Activated naive CD4-positive, alpha-beta T cell treated with anti-CD3 and anti-CD28 coated beads, Interleukin-2, amount 10 ng/mL, durations not matched to agents 7 days and 5 days (primary cell): ENCODE data around the gene TIMM22.

Source experiments
- CTCF ChIA-PET: fragments of 350-600 bp; sonication (Branson Sonifier 250); formaldehyde crosslinking; loops from one replicate; lab custom pipeline; 2021; ENCODE audit warnings: antibody characterized with exemption; lab: Charles Lee
- DNase-seq: peaks from one replicate; pipeline ENCODE4 v3.0.0-alpha.2; 2020
- H3K27ac Mint-ChIP-seq: one replicate; pipeline ENCODE4 v1.8.0; 2021; ENCODE audit warnings: mild to moderate bottlenecking, moderate library complexity, mixed read lengths
- H3K27me3 Mint-ChIP-seq: one replicate; pipeline ENCODE4 v1.8.0; 2021; ENCODE audit warnings: mild to moderate bottlenecking, mixed read lengths
- H3K36me3 Mint-ChIP-seq: one replicate; pipeline ENCODE4 v1.8.0; 2021; ENCODE audit warnings: mixed read lengths
- H3K4me1 Mint-ChIP-seq: one replicate; pipeline ENCODE4 v1.8.0; 2021; ENCODE audit warnings: mixed read lengths
- H3K4me3 Mint-ChIP-seq: one replicate; pipeline ENCODE4 v1.8.0; 2021; ENCODE audit warnings: mild to moderate bottlenecking, moderate library complexity, mixed read lengths
- H3K9me3 Mint-ChIP-seq: one replicate; pipeline ENCODE4 v1.8.0; 2021; ENCODE audit warnings: mixed read lengths

Gene TIMM22

GRCh38 chr17:1011138-1011537 lies 14.2 kb downstream of the TIMM22 start:
- no peak for DNase-seq
- no peaks in the 10 kb centered on the region for H3K27me3 Mint-ChIP-seq
- no peak overlapping the region for H3K27ac Mint-ChIP-seq
- CTCF ChIA-PET = no interaction called here
- no peak overlapping the region for H3K4me3 Mint-ChIP-seq
- no peaks in the 10 kb centered on the region for H3K9me3 Mint-ChIP-seq
- H3K36me3 Mint-ChIP-seq = peaks cover 18% of the 10 kb centered on the region
- no peaks in the 10 kb centered on the region for H3K4me1 Mint-ChIP-seq

DNA sequence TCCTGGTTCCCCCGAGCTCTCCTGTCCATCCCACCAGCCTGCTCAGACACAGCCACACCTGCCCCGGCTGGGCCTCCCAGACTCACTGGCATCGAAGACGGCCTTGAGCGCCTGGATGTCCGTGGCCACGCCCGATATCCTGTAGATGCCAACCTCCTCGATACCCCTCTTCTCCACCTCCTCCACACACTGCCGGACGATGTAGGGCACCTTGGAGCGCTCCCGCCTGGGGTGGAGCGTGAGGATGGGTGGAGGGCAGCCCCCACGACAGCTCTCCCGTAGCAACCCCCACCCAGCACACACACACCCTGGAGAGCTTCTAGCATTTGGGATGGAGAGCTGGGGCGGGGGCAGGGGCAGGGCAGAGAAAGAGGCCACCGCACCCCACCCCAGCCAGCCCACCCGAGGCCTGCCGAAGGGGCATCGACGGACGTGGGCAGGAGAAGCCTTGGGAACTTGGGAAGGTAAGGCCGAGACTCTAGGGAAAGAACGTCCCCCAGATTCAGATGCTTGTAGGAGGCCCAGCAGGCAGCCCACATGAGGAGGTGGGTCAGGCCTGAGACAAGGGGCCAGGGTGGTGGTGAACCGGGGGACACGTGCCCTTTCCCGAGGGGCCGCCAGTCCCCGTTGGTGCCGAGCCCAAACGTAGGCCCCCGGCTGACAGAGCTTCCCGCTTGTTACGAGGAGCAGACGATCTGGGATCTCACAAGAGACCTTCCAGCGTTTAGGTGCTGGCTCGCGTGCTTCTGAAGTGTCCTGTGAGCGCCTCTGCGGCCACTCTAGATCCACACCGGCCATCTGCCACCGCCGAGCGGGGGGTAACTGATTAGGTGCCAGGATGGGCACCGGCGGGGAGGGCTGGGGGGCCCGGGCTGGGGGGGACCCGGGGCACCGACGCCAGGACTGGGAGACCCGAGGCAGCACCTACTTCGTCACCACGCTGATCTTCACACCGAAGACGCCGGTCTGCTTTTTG lies 15.1 kb downstream of the TIMM22 start:
- Mint-ChIP-seq H3K4me3 (no peak overlapping the region), H3K4me1 (no peaks in the 10 kb centered on the region), H3K9me3 (no peaks in the 10 kb centered on the region), H3K27ac (no peak overlapping the region), H3K27me3 (no peaks in the 10 kb centered on the region), H3K36me3 (peaks cover 18% of the 10 kb centered on the region)
- DNase-seq = no peak
- CTCF ChIA-PET = no interaction called here

DNA sequence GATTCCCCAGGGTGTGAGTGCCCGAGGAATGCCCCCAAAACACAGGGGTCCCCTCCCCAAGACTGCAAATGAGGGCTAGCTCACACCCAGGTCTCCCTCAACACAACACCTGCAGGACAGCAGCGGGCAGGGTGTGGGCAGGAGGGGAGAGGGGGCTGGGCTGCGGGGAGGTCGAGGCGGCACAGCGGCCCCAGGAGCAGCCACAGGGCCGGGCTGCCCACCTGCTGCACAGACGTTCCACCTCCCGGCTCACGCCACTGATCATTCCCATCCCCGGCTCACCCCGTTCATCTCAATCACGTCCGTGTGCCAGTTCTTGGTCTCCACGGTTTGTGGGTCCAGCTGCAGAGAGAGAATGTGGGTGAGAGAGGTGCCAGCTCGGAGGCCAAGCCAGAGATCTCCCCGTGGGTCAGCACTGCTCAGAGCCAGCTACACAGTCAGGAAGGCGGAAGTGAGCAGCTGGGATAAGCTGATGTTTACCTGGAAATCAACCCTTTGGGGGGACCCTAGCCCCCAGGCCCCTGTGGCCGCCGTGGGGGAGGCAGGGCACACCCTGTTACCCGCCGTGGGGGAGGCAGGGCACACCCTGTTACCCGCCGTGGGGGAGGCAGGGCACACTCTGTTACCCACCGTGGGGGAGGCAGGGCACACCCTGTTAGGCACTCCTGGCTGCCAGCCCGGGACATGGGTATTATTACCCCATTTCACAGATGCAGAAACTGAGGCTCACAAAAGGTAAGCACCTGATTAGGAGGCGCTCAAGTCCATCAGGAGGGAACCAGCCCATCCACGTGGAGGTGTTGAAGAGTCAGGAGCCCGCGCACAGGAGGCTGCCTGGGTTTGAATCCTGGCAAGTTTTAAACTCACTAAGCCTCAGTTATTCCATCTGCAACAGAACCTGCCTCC lies 16.1 kb downstream of the TIMM22 start:
- CTCF ChIA-PET = no interaction called here
- H3K4me3 Mint-ChIP-seq = no peak overlapping the region
- no peak for DNase-seq
- no peaks in the 10 kb centered on the region for H3K9me3 Mint-ChIP-seq
- peaks cover 14% of the 10 kb centered on the region for H3K36me3 Mint-ChIP-seq
- H3K27ac Mint-ChIP-seq = no peak overlapping the region
- no peaks in the 10 kb centered on the region for H3K4me1 Mint-ChIP-seq
- no peaks in the 10 kb centered on the region for H3K27me3 Mint-ChIP-seq

- DNase-seq = no peak
- no peak overlapping the region for H3K27ac Mint-ChIP-seq
- no peaks in the 10 kb centered on the region for H3K4me1 Mint-ChIP-seq
- no peaks in the 10 kb centered on the region for H3K9me3 Mint-ChIP-seq
- CTCF ChIA-PET = no interaction called here
- H3K27me3 Mint-ChIP-seq = no peaks in the 10 kb centered on the region
- H3K4me3 Mint-ChIP-seq = no peak overlapping the region
- peaks cover 12% of the 10 kb centered on the region for H3K36me3 Mint-ChIP-seq
Observed at GRCh38 chr17:1013729-1014090, 16.8 kb downstream of the TIMM22 start.

DNA sequence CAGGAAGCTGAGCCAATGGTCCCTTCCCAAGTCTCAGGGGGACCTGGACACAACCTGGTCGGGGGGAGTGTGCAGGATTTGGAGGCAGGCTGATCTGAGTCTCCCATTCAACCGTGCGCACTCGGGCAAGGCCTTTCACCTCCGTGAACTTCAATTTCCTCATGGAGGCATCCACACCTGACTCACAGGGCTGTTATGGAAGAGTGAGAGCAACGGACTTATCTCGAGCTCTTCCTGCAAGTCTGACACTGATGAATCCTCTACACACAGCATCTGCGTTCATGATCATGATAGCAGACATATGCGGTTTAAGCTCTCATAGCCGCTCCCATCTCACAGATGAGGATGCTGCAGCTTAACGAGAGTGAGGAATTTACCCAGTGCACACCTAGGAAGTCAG lies 21.6 kb downstream of the TIMM22 start:
- Mint-ChIP-seq H3K9me3 (no peaks in the 10 kb centered on the region), H3K27ac (no peak overlapping the region), H3K4me3 (no peak overlapping the region), H3K4me1 (no peaks in the 10 kb centered on the region), H3K36me3 (peaks cover 7% of the 10 kb centered on the region), H3K27me3 (no peaks in the 10 kb centered on the region)
- no peak for DNase-seq
- CTCF ChIA-PET = no interaction called here

- H3K4me1 Mint-ChIP-seq = no peaks in the 10 kb centered on the region
- no peak for DNase-seq
- no peak overlapping the region for H3K4me3 Mint-ChIP-seq
- CTCF ChIA-PET = no interaction called here
- H3K36me3 Mint-ChIP-seq = peaks cover 5% of the 10 kb centered on the region
- H3K27ac Mint-ChIP-seq = no peak overlapping the region
- no peaks in the 10 kb centered on the region for H3K27me3 Mint-ChIP-seq
- no peaks in the 10 kb centered on the region for H3K9me3 Mint-ChIP-seq
Observed at GRCh38 chr17:1019451-1019850, 22.5 kb downstream of the TIMM22 start.

- H3K4me1 Mint-ChIP-seq = no peaks in the 10 kb centered on the region
- no peaks in the 10 kb centered on the region for H3K27me3 Mint-ChIP-seq
- H3K4me3 Mint-ChIP-seq = no peak overlapping the region
- CTCF ChIA-PET = no interaction called here
- no peak for DNase-seq
- no peaks in the 10 kb centered on the region for H3K9me3 Mint-ChIP-seq
- peaks cover 5% of the 10 kb centered on the region for H3K36me3 Mint-ChIP-seq
- H3K27ac Mint-ChIP-seq = no peak overlapping the region
Observed at GRCh38 chr17:1021147-1021546, 24.2 kb downstream of the TIMM22 start.

DNA sequence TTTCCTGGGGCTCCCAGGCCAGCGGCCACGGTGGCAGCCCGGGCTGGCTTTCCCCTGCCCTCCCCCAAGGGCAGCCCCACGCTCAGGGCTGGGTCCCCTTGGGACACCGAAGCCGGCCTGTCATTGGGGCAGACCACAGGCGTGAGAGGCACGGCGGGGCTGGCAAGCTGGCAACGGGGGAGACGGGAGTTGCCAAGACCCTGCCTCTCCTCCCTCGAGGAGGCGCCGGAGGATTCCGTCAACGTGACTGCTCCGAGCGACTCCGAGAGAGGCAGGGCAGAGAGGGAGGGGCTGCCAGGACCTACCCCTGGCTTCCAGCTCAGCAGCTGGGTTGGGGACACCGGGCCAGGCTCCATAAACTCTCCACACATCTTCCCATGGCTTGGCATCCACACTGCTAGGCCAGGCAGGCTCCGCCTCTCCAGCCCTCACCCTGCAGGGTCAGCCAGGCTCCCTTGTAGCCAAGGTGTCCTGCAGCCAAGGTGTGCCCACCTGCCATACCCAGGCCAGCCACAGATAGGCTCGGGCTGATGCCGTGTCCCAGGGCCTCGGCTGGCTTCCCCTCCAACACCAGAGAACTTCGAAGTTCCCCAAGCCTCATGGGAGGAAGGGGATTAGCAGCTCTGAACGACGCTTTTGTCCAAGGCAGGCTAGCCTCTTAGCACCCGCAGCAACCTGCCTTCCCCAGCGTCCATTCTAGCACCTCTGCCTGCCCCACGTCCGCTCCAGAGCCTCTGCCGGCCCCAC lies 25.5 kb downstream of the TIMM22 start:
- no peak for DNase-seq
- Mint-ChIP-seq H3K4me1 (no peaks in the 10 kb centered on the region), H3K4me3 (no peak overlapping the region), H3K9me3 (no peaks in the 10 kb centered on the region), H3K27me3 (no peaks in the 10 kb centered on the region), H3K27ac (no peak overlapping the region), H3K36me3 (peaks cover 5% of the 10 kb centered on the region)
- CTCF ChIA-PET = no interaction called here

GRCh38 chr17:1024076-1024475 lies 27.1 kb downstream of the TIMM22 start:
- H3K4me3 Mint-ChIP-seq = no peak overlapping the region
- H3K9me3 Mint-ChIP-seq = no peaks in the 10 kb centered on the region
- DNase-seq = no peak
- CTCF ChIA-PET = no interaction called here
- no peaks in the 10 kb centered on the region for H3K27me3 Mint-ChIP-seq
- peaks cover 5% of the 10 kb centered on the region for H3K36me3 Mint-ChIP-seq
- no peak overlapping the region for H3K27ac Mint-ChIP-seq
- no peaks in the 10 kb centered on the region for H3K4me1 Mint-ChIP-seq

DNA sequence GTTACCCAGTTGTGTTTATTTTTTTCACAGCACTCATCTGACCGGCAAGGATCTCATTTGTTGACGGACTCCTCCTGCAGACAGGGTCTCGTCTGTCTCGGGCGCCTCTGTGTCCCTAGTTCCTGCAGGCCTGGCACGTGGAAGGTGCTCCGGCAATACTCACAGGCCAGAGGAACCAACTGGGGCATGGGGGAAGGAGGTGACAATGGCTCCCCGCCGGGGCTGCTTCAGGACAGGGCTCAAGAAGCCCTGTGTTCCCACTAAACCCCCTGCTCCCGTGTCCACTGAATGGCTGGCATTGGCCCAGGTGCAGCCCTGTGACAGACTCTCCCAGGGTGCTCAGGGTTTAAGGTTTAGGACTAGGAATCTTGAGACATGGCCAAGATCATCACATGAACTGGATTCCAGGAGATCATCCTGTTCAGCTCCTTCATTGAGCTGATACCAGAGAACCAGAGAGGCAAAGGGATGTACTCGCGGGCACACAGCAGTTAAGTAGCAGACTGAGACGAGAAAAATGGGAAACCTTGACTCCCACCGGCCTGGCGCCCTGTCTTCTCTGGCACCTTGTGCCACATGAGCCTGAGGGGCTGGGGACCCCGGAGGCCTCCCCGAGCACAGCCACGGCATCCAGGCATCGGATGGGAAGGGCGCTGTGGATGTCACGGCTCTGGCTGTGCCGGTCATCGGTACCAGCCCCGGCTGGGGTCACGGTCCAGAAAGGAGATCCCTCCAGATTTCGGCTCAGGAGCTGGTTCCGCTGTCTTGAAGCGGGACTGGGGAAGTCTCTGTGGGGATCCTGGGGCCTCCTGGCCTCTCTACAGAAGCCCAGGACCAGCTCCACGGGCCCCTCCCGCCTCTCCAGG lies 29.0 kb downstream of the TIMM22 start:
- Mint-ChIP-seq H3K4me3 (no peak overlapping the region), H3K27ac (no peak overlapping the region), H3K27me3 (no peaks in the 10 kb centered on the region), H3K9me3 (no peaks in the 10 kb centered on the region), H3K36me3 (peaks cover 2% of the 10 kb centered on the region), H3K4me1 (no peaks in the 10 kb centered on the region)
- DNase-seq = no peak
- CTCF ChIA-PET = no interaction called here

DNA sequence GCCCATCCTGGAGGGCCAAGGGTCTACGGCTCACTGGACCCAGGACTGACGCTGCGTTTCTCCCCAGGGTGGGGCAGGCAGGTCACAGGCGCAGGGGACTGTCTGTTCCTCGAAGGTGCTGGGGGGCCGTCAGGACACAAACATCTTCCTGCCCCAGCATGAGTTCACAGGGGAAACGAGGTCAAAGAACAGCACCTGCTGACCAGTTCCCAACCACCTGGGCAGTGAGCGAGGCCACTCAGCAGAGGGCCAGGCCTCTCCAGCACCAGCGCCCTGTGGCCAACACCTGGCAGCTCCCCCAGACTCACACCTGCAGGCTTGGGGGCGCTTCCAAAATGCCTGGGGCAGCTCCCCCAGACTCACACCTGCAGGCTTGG lies 29.7 kb downstream of the TIMM22 start:
- H3K27me3 Mint-ChIP-seq = no peaks in the 10 kb centered on the region
- no peak for DNase-seq
- H3K36me3 Mint-ChIP-seq = peaks cover 2% of the 10 kb centered on the region
- H3K27ac Mint-ChIP-seq = no peak overlapping the region
- no peaks in the 10 kb centered on the region for H3K9me3 Mint-ChIP-seq
- no peak overlapping the region for H3K4me3 Mint-ChIP-seq
- H3K4me1 Mint-ChIP-seq = no peaks in the 10 kb centered on the region
- CTCF ChIA-PET = no interaction called here

- Mint-ChIP-seq H3K9me3 (no peaks in the 10 kb centered on the region), H3K36me3 (peaks cover 2% of the 10 kb centered on the region), H3K4me3 (no peak overlapping the region), H3K27me3 (no peaks in the 10 kb centered on the region), H3K27ac (no peak overlapping the region), H3K4me1 (no peaks in the 10 kb centered on the region)
- DNase-seq = no peak
- CTCF ChIA-PET = no interaction called here
Observed at GRCh38 chr17:1027044-1027443, 30.1 kb downstream of the TIMM22 start.

DNA sequence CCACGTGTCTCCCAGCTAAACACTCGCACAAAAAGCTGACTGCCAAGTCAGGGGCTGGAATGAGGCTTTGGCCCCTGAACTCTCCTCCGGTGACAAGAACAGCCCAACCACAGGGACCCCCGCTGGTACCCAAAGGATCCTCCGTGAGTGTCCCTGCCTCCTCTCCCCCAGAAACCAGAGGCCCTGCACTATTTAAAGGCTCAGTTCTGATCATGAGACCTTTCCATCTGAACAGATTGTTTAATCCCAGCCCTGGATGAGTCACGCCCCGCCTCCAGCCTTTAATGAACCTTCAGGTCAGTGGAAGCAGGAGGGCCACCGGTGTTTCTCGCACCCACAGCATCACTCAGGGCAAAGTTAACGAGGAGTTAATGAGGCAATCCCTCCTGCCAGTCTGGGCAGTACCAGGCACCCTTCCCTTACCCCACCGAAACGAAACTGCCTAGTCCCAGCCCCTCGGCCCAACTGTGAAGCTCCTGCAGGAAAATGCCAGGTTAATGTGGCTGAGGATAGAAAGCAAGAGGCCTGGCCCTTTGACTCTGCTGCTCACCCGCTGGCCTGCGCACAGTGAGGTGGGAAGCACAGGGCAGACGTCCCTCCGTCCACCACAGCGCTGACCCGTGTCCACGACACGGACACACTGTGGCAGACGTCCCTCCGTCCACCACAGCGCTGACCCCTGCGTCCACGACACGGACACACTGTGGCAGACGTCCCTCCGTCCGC lies 32.4 kb downstream of the TIMM22 start:
- no peak for DNase-seq
- Mint-ChIP-seq H3K27me3 (no peaks in the 10 kb centered on the region), H3K4me1 (no peaks in the 10 kb centered on the region), H3K27ac (no peak overlapping the region), H3K36me3 (peaks cover 8% of the 10 kb centered on the region), H3K4me3 (no peak overlapping the region), H3K9me3 (no peaks in the 10 kb centered on the region)
- CTCF ChIA-PET = no interaction called here
